Measurements from ENCODE around the gene POU4F3. TPM values are rescaled to one million over a fixed set of nuclear protein-coding genes. Genes with fewer than 3 reads are reported as not detected.
A peak's percentile ranks its signal among the peaks of the same experiment; 100 is the strongest.

The POU4F3 gene
- polyA plus RNA-seq, 4 donors, result 0.03 to 0.04 TPM; not detected in 2

DNA sequence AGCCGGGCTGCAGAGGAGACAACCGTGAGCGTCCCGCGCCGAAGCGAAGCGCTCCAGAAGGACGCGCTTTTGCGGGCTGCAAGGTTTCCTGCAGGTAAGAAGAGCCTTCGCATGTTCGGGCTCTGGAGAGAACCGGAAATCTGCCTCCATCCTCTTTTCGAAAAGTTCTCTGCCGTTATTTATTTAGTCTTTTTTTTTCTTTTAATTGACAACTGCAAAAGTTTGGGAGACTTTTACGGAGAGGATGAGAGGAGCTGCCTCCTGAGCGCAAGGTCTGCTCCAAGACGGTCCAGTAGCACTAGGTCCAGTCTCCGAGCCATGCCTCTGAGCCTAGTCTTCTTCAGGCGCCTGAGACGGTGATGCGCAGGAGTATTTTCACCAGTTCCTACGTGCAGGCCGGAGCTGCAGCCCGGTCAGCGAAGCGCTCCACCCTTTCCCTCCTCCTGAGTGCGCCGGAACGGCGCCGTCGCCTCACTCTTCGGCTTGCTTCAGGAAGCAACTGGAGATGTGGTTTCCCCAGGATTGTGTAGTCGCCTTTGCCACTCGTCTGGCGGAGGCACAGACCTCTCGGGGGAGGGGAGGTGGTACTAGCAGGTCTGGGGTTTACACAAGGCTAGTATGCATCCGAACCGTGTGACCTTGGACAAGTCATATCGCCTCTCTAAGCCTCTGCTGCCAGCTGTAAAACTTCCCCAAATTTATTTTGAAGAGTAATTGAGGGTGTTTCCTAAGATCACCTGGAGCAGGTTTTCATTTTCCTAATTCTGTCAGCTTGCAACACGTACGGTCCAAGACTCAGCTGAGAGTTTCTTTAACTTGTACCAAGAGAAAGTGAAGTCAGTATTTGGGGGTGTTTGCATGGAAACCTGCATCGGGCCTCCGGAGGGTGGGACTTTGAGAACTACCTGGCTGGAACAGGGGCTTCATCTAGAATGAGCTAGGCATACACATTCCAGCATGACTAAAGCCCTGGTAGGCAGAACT lies 4.5 kb downstream of the POU4F3 start:
- DNase-seq (no peak), FAIRE-seq (no peak)
- peaks cover 23 to 89% (median 64%) of the 10 kb centered on the region in 3 donors for H3K27me3 ChIP-seq (ENCODE audit: control insufficient read depth in 3 of 3, insufficient read depth in 3 of 3, low read length in 3 of 3)
- no peak overlapping the region for H3K27ac ChIP-seq (ENCODE audit: low read depth in 1 of 3, low read length in 2 of 3)
- H3K4me1 ChIP-seq (ENCODE audit: control insufficient read depth in 3 of 3, insufficient read depth in 2 of 3, low read depth in 1 of 3, low read length in 2 of 3), result peaks cover 0 to 5% (median 0%) of the 10 kb centered on the region in 3 donors
- H3K9me3 ChIP-seq (ENCODE audit: control insufficient read depth in 2 of 2, insufficient read depth in 1 of 2, low read depth in 1 of 2, low read length in 1 of 2), result no peaks in the 10 kb centered on the region
- H3K4me3 ChIP-seq (ENCODE audit: low read depth in 1 of 3, low read length in 3 of 3), result no peak overlapping the region
- WGBS, 3 donors, result 5 to 13% (median 10%) methylated on average over 46 of the region's 46 CpGs
- no peaks in the 10 kb centered on the region for H3K36me3 ChIP-seq (ENCODE audit: control insufficient read depth in 3 of 3, insufficient read depth in 2 of 3, low read depth in 1 of 3, low read length in 3 of 3)

DNA sequence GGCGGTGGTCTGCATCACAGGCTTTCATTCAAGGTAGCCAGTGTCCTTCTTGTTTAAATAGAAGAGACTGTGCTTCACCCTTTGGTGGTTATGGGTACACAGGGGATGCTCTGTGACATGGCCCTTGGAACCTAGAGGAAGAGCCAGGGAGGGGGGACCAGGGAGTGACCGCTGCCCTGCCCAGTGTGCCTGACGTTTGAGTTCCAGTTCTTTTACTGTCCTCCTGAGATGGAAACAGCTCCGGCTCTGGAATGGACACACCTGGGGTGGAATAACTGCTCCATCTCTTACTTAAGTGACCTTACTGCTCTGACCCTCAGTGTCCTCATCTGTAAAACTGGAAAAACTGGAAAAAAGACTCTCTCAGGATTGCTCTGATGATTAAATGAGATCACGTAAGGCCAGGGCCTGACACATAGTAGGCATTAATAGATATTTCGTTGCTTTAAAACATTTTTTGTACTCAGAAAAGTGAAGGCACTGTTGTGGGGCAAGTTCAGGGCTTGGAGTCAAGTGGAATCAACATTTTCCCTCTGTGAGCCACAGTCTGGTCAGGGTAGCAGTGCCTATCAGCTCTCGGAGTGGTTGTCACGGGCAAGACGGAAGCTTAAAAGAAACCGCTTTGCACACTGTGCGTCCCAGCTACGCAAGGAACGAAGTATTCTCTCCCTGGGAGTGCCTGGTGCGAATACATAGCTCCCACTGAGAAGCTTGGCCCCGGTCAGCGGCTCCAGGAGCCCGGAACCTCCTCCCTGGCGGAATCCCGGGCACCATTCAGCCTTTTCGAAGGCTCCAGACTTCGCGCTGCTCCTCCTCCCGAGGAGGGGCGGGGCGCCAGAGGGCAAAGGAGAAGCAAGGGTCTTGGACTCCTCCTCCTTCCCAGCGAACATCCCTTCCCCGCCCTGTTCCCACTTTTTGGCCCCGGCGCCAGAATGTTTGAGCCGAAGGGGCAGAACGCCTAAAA lies 5.8 kb downstream of the POU4F3 start:
- peaks cover 0 to 5% (median 0%) of the 10 kb centered on the region in 3 donors for H3K4me1 ChIP-seq (ENCODE audit: control insufficient read depth in 3 of 3, insufficient read depth in 2 of 3, low read depth in 1 of 3, low read length in 2 of 3)
- no peak overlapping the region for H3K27ac ChIP-seq (ENCODE audit: low read depth in 1 of 3, low read length in 2 of 3)
- H3K9me3 ChIP-seq (ENCODE audit: control insufficient read depth in 2 of 2, insufficient read depth in 1 of 2, low read depth in 1 of 2, low read length in 1 of 2), result no peaks in the 10 kb centered on the region
- H3K4me3 ChIP-seq (ENCODE audit: low read depth in 1 of 3, low read length in 3 of 3), result no peak overlapping the region
- no peaks in the 10 kb centered on the region for H3K36me3 ChIP-seq (ENCODE audit: control insufficient read depth in 3 of 3, insufficient read depth in 2 of 3, low read depth in 1 of 3, low read length in 3 of 3)
- no peak for FAIRE-seq
- DNase-seq, result peak in 1 of 2 donors; percentile 18
- WGBS, 3 donors, result 5 to 10% (median 6%) methylated on average over 31 of the region's 31 CpGs
- peaks cover 14 to 87% (median 57%) of the 10 kb centered on the region in 3 donors for H3K27me3 ChIP-seq (ENCODE audit: control insufficient read depth in 3 of 3, insufficient read depth in 3 of 3, low read length in 3 of 3)

DNA sequence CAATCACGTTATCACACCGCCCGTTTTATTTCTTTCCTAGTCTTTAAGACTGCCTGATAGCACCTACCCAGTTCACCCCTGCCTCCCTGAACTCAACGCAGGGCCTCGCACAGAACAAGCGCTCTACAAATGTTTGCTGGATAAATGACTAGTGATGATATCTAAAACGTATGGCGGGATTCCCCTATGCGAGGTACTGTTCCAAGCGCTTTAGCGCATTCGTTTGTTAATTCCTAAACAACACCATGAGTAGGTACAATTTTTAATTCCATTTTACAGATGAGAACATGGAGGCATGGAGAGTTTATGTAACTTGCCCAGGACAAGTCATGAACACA lies 6.6 kb downstream of the POU4F3 start:
- Histone ChIP-seq H3K36me3 (ENCODE audit: control insufficient read depth in 3 of 3, insufficient read depth in 2 of 3, low read depth in 1 of 3, low read length in 3 of 3) (no peaks in the 10 kb centered on the region), H3K4me3 (ENCODE audit: low read depth in 1 of 3, low read length in 3 of 3) (no peak overlapping the region), H3K27me3 (ENCODE audit: control insufficient read depth in 3 of 3, insufficient read depth in 3 of 3, low read length in 3 of 3) (peaks cover 9 to 84% (median 50%) of the 10 kb centered on the region in 3 donors), H3K27ac (ENCODE audit: low read depth in 1 of 3, low read length in 2 of 3) (no peak overlapping the region), H3K4me1 (ENCODE audit: control insufficient read depth in 3 of 3, insufficient read depth in 2 of 3, low read depth in 1 of 3, low read length in 2 of 3) (peaks cover 0 to 5% (median 0%) of the 10 kb centered on the region in 3 donors), H3K9me3 (ENCODE audit: control insufficient read depth in 2 of 2, insufficient read depth in 1 of 2, low read depth in 1 of 2, low read length in 1 of 2) (no peaks in the 10 kb centered on the region)
- DNase-seq, result no peak
- FAIRE-seq, result no peak
- 6 to 15% (median 12%) methylated on average over 12 of the region's 12 CpGs for WGBS, 3 donors

- FAIRE-seq, result no peak
- H3K27me3 ChIP-seq (ENCODE audit: control insufficient read depth in 3 of 3, insufficient read depth in 3 of 3, low read length in 3 of 3), result peaks cover 7 to 78% (median 47%) of the 10 kb centered on the region in 3 donors
Observed at GRCh38 chr5:146345578-146346366, 7.1 kb downstream of the POU4F3 start.

GRCh38 chr5:146357126-146357525 lies 18.5 kb downstream of the POU4F3 start:
- no peak overlapping the region for H3K4me3 ChIP-seq (ENCODE audit: low read depth in 1 of 3, low read length in 3 of 3)
- H3K27ac ChIP-seq (ENCODE audit: low read depth in 1 of 3, low read length in 2 of 3), result no peak overlapping the region
- no peaks in the 10 kb centered on the region for H3K4me1 ChIP-seq (ENCODE audit: control insufficient read depth in 3 of 3, insufficient read depth in 2 of 3, low read depth in 1 of 3, low read length in 2 of 3)
- FAIRE-seq, result no peak
- no peaks in the 10 kb centered on the region for H3K36me3 ChIP-seq (ENCODE audit: control insufficient read depth in 3 of 3, insufficient read depth in 2 of 3, low read depth in 1 of 3, low read length in 3 of 3)
- DNase-seq, result no peak
- H3K27me3 ChIP-seq (ENCODE audit: control insufficient read depth in 3 of 3, insufficient read depth in 3 of 3, low read length in 3 of 3), result peaks cover 0 to 8% (median 0%) of the 10 kb centered on the region in 3 donors
- no peaks in the 10 kb centered on the region for H3K9me3 ChIP-seq (ENCODE audit: control insufficient read depth in 2 of 2, insufficient read depth in 1 of 2, low read depth in 1 of 2, low read length in 1 of 2)

More at GRCh38 chr5:146345578-146346366, 7.1 kb downstream of the POU4F3 start:
- Histone ChIP-seq H3K4me3 (ENCODE audit: low read depth in 1 of 3, low read length in 3 of 3) (no peak overlapping the region), H3K9me3 (ENCODE audit: control insufficient read depth in 2 of 2, insufficient read depth in 1 of 2, low read depth in 1 of 2, low read length in 1 of 2) (no peaks in the 10 kb centered on the region), H3K27ac (ENCODE audit: low read depth in 1 of 3, low read length in 2 of 3) (no peak overlapping the region), H3K4me1 (ENCODE audit: control insufficient read depth in 3 of 3, insufficient read depth in 2 of 3, low read depth in 1 of 3, low read length in 2 of 3) (peaks cover 0 to 5% (median 0%) of the 10 kb centered on the region in 3 donors), H3K36me3 (ENCODE audit: control insufficient read depth in 3 of 3, insufficient read depth in 2 of 3, low read depth in 1 of 3, low read length in 3 of 3) (no peaks in the 10 kb centered on the region)
- WGBS, 3 donors, result 3 to 10% (median 9%) methylated on average over 62 to 76 of the region's 76 CpGs
- DNase-seq, result no peak

- 31 to 58% (median 37%) methylated on average over 5 of the region's 5 CpGs for WGBS, 3 donors
- FAIRE-seq, result no peak
Observed at GRCh38 chr5:146359836-146360235, 21.2 kb downstream of the POU4F3 start.

GRCh38 chr5:146363161-146363874 lies 24.7 kb downstream of the POU4F3 start:
- no peak overlapping the region for H3K4me3 ChIP-seq (ENCODE audit: low read depth in 1 of 3, low read length in 3 of 3)
- no peaks in the 10 kb centered on the region for H3K4me1 ChIP-seq (ENCODE audit: control insufficient read depth in 3 of 3, insufficient read depth in 2 of 3, low read depth in 1 of 3, low read length in 2 of 3)
- no peaks in the 10 kb centered on the region for H3K36me3 ChIP-seq (ENCODE audit: control insufficient read depth in 3 of 3, insufficient read depth in 2 of 3, low read depth in 1 of 3, low read length in 3 of 3)
- no peaks in the 10 kb centered on the region for H3K9me3 ChIP-seq (ENCODE audit: control insufficient read depth in 2 of 2, insufficient read depth in 1 of 2, low read depth in 1 of 2, low read length in 1 of 2)
- DNase-seq, result no peak
- no peak for FAIRE-seq
- no peak overlapping the region for H3K27ac ChIP-seq (ENCODE audit: low read depth in 1 of 3, low read length in 2 of 3)
- 62 to 73% (median 67%) methylated on average over 7 of the region's 7 CpGs for whole genome bisulfite sequencing, 3 donors
- H3K27me3 ChIP-seq (ENCODE audit: control insufficient read depth in 3 of 3, insufficient read depth in 3 of 3, low read length in 3 of 3), result peaks cover 2 to 13% (median 7%) of the 10 kb centered on the region in 3 donors

More at GRCh38 chr5:146359836-146360235, 21.2 kb downstream of the POU4F3 start:
- Histone ChIP-seq H3K36me3 (ENCODE audit: control insufficient read depth in 3 of 3, insufficient read depth in 2 of 3, low read depth in 1 of 3, low read length in 3 of 3) (no peaks in the 10 kb centered on the region), H3K4me3 (ENCODE audit: low read depth in 1 of 3, low read length in 3 of 3) (no peak overlapping the region), H3K27ac (ENCODE audit: low read depth in 1 of 3, low read length in 2 of 3) (no peak overlapping the region), H3K27me3 (ENCODE audit: control insufficient read depth in 3 of 3, insufficient read depth in 3 of 3, low read length in 3 of 3) (peaks cover 2 to 11% (median 2%) of the 10 kb centered on the region in 3 donors), H3K9me3 (ENCODE audit: control insufficient read depth in 2 of 2, insufficient read depth in 1 of 2, low read depth in 1 of 2, low read length in 1 of 2) (no peaks in the 10 kb centered on the region), H3K4me1 (ENCODE audit: control insufficient read depth in 3 of 3, insufficient read depth in 2 of 3, low read depth in 1 of 3, low read length in 2 of 3) (no peaks in the 10 kb centered on the region)
- no peak for DNase-seq

All from small intestine (tissue), 7 donors.